Superior temporal gyrus (tissue), 1 donor: ENCODE results near the gene TNFSF13B.

Source experiments
- DNase-seq: peaks from one replicate; pipeline ENCODE4 v3.0.0-alpha.2; 2016; ENCODE audit errors: extremely low spot score

Gene TNFSF13B

DNA sequence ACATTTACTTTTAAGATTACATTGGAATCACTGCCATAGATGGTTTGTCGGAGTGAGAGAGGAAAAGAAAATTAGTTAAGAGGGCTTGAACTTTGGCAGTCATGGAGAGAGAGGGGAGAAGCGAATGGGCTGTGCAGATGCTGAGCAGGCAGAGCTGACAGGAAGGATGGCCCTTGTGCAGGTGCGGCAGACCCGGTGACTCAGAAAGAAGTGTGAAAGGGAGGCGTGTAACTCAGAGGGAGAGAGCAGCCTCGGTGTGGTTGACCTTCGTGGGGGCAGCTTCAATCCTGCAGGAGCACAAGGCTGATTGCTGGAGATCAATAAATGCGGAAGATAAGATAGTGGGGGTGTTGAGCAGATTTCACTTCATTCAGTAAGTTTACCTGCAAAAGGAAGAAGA, 76.9 kb downstream of the TNFSF13B start:
- DNase-seq = no peak

DNA sequence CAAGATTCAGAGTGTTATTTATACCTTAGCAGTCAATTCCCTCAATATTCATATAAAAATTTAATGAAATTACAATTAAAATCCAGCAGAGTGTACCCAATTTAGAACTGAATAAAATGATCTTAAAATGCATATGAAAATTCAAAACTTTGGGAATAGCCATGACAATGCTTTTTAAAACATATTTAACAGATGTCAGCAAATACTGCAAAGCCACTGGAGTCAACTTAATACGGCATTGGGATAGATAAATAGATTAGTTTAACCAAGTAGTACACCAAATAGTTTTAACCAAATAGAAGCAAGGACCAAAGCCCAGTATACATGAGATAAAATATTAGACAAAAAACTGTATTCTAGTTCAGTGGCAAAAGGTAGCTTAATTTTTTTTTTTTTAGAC, 79.8 kb downstream of the TNFSF13B start:
- no peak for DNase-seq

DNA sequence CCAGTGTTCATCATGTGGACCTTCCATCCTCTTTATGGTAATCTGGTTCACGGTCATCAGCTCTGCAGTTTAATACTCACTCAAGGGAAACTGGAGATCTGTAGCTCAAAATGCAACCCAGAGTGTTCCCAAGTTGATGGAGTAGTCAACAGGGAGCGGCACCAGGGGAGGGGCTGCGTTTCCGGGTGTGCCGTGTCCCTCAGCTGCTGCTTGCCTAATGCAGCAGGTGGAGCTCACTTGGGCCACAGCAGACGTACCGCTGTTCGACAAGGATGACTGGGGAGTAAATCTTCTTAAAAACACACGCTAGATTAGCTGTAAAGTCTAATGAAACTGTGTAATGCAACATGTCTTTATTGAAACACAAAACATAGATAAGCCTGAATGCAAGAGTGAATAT, 81.1 kb downstream of the TNFSF13B start:
- DNase-seq = no peak

DNA sequence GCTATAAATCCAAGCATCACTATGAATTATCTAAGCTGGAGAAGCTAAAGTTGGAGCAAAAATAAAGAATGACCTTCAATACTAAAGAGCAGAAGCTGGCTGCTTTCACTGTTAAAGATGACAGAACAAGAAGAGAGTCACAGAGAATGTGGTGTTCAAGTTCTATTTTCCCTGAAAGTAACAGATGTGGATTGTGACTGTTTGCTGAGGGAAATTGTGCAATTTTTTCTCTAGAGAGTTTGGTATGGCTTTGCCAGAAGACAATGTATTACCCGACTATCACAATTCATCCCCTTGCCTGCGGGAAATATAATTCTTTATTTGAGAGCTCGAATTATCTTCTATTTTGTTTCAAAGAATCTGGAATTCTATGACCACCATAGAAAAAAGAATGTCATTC, 83.1 kb downstream of the TNFSF13B start:
- DNase-seq = no peak

DNA sequence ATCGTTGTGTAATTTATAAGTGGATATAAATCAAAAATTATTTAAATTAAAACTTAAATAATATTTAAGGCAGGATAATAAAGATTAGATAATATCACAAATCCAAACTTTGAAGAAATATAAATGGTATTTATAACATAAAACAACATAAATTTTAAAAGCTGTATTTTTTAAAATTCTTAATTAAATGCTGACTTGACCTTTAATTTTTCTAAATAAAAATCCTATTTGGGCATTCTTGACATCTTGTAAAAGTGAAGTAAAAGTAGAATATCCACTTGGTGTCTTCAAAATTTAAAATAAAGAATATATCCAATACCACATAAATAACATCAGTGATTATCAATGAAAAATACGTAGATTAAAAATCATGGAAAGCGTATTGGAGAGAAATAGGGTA, 87.7 kb downstream of the TNFSF13B start:
- no peak for DNase-seq
